ACHN (cell line): ENCODE measurements around the gene TRIM26.
A peak's percentile ranks its signal among the peaks of the same experiment; 100 is the strongest.

ENCODE experiments used
- DNase-seq: peaks from one replicate; pipeline ENCODE4 v3.0.0-alpha.2; 2015
- in situ Hi-C: cut with HindIII; loops from 2 replicates; pipeline ENCODE4 v1.10.0; 2017; ENCODE audit warnings: low sequenced_read_pairs, low pct_ligation_motif_present, low pct_unique_long_range_greater_than_20kb

Gene TRIM26

GRCh38 chr6:30160008-30160784 lies 53.0 kb downstream of the TRIM26 start:
- no peak for DNase-seq
- in situ Hi-C loops, result no loop called here

DNA sequence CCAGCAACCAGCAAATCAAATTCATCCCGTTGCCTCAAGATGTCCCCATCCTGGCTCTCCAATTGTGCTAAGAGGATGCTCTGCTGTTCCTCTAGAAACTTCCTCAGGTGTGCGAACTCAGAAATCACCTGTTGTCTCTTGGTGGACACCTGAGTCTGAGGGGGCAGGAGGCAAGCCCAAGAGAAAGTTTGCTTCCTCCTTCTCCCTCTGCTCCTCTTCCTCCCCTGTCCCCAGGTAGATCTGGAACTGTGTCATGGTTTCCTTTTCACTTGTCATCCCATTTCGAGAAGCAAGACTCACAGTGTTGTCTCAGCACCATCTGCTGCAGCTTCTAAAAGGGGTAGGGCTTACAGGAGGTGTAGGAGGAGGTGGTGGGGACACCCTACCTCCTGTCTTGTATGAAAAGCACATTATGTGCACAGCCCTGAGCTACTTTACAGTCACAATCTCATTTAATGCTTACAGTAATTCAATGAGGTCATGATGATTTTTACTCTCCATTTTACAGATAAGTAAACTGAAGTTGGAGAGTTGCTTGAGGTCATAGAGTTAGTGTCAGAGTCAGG lies 54.6 kb downstream of the TRIM26 start:
- DNase-seq, result no peak
- in situ Hi-C loops, result no loop called here

GRCh38 chr6:30157999-30158398 lies 55.2 kb downstream of the TRIM26 start:
- no peak for DNase-seq
- in situ Hi-C loops, result no loop called here

GRCh38 chr6:30157581-30157980 lies 55.6 kb downstream of the TRIM26 start:
- in situ Hi-C loops, result no loop called here
- no peak for DNase-seq

DNA sequence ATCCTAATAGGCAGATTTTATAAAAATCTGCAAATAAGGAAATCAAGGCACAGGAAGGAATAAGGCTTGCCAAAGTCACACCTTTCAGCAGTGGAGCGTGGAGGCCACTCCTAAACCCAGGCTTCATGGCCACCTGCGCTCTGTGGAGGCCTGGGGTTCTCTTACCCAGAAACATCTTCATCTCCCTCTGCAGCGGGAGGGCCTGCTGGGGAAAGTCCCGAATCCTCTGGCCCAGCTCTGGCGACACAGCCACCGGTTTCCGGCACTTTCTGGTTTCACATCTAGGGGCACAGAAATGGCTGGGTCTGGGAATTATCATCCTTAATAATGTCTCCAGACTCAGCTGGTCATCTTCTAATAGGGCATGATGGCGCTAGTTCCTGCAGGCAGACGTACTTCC lies 56.4 kb downstream of the TRIM26 start:
- in situ Hi-C loops, result no loop called here
- no peak for DNase-seq

- in situ Hi-C loops, result no loop called here
- peak; percentile 44 for DNase-seq
Observed at GRCh38 chr6:30156262-30156599, 57.0 kb downstream of the TRIM26 start.

GRCh38 chr6:30155520-30156261 lies 57.5 kb downstream of the TRIM26 start:
- DNase-seq, result no peak
- in situ Hi-C loops, result no loop called here

GRCh38 chr6:30154709-30155519 lies 58.3 kb downstream of the TRIM26 start:
- DNase-seq, result peak; percentile 94
- in situ Hi-C loops, result no loop called here

DNA sequence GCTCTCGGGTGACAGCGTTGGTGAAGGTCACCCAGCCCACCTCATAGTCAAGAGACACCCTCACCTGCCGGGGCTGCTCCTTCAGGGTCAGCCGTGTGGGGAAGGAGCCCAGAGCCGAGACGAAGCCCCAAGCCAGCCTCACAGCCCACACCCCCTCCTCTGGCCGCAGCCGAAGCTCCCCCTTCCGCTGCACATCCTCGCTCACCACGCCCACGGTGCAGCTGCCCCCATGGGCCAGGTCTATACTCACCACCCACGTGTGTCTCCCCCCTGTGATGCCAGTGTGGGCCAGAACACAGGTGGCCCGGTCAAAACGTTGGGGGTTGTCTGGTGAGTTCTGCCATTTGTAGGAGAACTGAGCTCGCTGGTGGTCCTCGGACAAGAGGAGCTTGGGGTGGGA lies 59.1 kb downstream of the TRIM26 start:
- no peak for DNase-seq
- in situ Hi-C loops, result no loop called here

- no peak for DNase-seq
Observed at GRCh38 chr6:30152910-30153610, 60.1 kb downstream of the TRIM26 start.

DNA sequence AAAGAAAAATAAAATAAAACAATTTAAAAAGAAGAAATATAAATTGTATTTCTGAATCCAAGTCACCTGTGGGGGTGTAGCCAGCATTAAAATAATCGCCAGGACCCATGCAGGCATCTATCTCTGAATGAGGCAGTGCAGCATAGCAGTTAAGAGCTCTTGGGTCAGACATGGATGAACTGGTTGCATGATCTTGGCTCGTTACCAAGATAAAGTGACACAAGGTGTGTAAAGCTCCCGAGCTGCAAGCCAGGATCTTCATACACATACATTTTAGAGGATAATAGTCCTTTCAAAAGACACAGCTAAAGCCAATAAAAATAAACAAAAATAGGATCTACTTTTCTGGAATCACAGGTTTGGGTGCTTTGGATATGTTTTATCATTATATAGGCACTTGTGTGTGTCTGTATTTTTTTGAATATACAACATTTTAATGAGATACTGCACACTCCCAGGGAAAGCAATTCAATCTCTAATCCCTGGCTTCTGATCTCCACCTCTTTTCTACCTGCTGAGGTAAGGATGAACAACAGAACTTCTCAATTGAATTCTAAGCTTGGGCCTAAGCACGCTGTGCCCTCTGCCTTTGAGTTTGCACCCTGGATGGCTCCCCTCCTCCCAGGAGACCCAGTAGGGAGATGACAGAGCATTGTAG lies 61.1 kb downstream of the TRIM26 start:
- in situ Hi-C loops, result no loop called here
- no peak for DNase-seq

More at GRCh38 chr6:30152910-30153610, 60.1 kb downstream of the TRIM26 start:
- in situ Hi-C loops, result no loop called here

DNA sequence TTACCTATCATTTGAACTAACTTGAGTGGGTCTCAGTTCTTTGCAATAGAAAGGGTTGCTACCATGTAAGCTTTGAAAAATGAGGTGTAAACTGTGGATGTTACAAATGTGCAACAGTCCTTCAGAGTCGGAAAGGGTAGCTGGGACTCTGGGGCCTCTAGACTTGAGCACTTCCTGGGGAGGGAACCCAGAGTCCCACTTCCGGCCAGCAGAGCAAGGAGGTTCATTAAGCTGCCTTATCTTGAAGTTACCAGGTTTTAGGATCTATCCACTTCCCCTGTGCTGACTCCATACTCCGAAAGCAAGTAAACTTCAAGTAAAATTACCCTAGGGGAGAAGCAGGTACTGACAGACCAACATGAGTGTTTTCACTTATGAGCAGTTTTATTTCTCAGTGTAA lies 61.6 kb downstream of the TRIM26 start:
- no peak for DNase-seq
- in situ Hi-C loops, result no loop called here

DNA sequence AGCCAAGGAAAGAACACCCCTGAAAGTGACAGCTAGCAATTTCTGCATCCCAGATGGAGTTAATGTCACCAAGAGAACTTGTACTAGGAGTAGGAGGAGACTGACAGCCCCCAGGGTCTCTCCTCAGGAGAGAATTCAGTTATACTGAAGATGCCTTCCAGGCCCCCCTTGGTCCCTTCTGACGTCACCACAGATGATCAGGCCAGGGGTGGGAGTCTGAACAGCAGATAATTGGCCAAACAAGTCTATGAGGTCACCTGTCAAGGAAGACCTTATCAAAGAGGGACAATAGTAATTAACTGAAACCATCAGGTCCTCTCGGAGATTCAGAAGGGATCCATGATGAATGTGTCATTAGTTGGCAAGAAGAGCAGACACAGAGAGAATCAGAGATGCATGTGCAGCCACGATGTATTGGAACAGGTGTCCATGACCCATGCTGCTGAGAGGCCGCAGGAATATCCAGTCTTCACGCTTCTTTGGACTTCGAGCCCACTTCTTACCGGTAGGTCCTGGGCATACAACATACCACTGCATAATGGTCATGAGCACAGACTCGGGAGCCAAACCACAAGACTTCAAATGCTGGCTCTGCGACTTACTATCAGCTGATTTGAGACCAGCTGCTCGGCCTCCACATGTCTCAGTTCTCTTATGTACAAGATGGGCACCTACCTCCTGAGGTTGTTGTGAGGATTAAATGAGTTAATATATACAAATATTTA lies 62.4 kb downstream of the TRIM26 start:
- peak; percentile 88 for DNase-seq
- in situ Hi-C loops, result no loop called here

DNA sequence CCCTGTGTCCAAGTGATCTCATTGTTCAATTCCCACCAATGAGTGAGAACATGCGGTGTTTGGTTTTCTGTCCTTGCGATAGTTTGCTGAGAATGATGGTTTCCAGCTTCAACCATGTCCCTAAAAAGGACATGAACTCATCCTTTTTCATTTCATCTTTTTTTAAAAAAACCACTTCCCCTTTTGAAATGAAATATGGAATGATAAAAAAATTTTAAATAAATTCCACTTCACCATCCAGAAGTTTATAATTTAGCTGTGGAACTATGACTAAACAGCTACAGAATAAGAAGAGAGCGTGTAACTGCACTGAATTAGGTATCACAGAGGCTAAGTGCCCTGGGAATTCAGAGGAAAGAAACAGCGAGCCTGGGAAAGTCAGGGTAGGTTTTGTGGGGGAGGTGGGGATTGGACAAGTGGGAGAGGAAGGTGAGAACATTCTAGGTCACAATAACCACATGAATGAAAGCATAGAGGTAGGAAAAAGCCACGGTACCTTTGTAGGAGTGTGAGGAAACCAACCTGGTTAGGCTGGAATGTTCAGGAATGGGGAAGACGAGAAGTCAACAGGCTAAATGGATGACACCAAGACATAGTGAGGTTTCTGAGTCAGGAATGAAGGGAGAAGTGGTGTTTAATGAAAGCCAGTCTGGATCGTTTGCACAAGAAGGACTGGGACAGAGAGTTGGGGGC lies 63.2 kb downstream of the TRIM26 start:
- in situ Hi-C loops, result no loop called here
- DNase-seq, result no peak

DNA sequence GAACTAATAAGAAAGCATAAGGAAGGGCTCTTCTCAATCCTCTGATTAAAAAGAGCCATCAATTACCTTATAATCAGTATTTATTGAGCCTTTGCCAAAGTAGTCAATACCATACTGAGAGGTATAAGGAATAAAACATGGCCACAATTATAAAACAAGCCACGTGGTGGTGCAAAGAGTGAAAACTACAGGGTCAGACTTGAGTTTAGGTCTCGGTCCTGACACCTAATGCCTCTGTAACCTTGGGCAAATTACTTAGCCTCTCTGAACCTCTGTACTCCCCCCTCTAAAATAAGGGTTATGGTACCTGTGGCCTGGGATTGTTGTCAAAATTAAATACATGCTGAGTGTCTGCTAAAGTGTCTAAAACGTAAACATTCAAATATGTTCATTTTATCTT lies 64.0 kb downstream of the TRIM26 start:
- in situ Hi-C loops, result no loop called here
- DNase-seq, result peak; percentile 37

DNA sequence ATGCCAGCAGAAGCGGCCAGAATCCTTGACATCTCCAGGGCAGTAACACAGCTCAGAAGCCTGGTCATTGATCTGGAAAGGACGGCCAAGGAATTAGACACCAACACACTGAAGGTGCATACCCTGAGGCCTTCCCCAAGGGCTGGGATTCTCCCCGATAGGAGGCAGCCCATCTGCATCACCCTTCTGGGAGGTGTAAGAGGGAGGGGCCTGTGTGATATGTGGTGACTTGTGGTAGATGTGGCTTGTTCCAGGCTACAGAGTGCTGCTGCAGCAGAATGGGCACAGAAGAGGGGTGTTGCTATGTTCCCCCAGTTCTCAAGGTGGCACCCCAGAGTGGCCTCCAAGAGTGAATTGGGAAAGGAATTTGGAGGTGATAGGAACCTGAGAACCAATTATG lies 66.1 kb downstream of the TRIM26 start:
- DNase-seq, result no peak
- in situ Hi-C loops, result no loop called here

GRCh38 chr6:30145818-30146217 lies 67.4 kb downstream of the TRIM26 start:
- DNase-seq, result no peak
- in situ Hi-C loops, result no loop called here
